A673 (cell line): Measurements from ENCODE around the gene PLEKHH1. TPM values are rescaled to one million over a fixed set of nuclear protein-coding genes. Genes with fewer than 3 reads are reported as not detected.

Source experiments
- BruUV-seq: library from RNA; stranded (reverse); fragments of 400-500 nt; replicated peaks from 2 replicates; lab custom pipeline; 2021; lab: Mats Ljungman, UMichigan
- CTCF ChIA-PET: fragments of 300-600 bp; sonication (Branson Sonifier 250); formaldehyde crosslinking; loops from one replicate; lab custom pipeline; 2022; ENCODE audit warnings: antibody characterized with exemption; lab: Charles Lee
- POLR2A ChIA-PET: fragments of 300-600 bp; sonication (Branson Sonifier 250); formaldehyde crosslinking; loops from one replicate; lab custom pipeline; 2022; ENCODE audit warnings: antibody characterized with exemption; ENCODE audit not compliant: low non-redundant PET; lab: Charles Lee
- DNase-seq: peaks from one replicate; pipeline ENCODE4 v3.0.0-alpha.2; 2015; ENCODE audit warnings: low spot score
- H3K27ac ChIP-seq: fragments of 200-600 bp; sonication (generic); 2 replicates; pipeline ENCODE4 v1.5.1; 2016; ENCODE audit warnings: mixed run types, low read depth, mild to moderate bottlenecking, mixed read lengths, antibody characterized with exemption, low read length; ENCODE audit not compliant: poor library complexity, severe bottlenecking
- H3K27me3 ChIP-seq: fragments of 200-600 bp; sonication (generic); replicated peaks from 2 replicates; pipeline ENCODE4 v1.6.1; 2017; ENCODE audit warnings: mixed run types, low read depth, mild to moderate bottlenecking, mixed read lengths, antibody characterized with exemption, low read length; ENCODE audit not compliant: insufficient read depth, poor library complexity
- H3K36me3 ChIP-seq: fragments of 200-600 bp; sonication (generic); 2 replicates; pipeline ENCODE4 v1.6.1; 2016; ENCODE audit warnings: mixed run types, mild to moderate bottlenecking, mixed read lengths, antibody characterized with exemption, low read length; ENCODE audit not compliant: insufficient read depth, poor library complexity, severe bottlenecking
- H3K4me1 ChIP-seq: fragments of 200-600 bp; sonication (generic); 2 replicates; pipeline ENCODE4 v1.6.1; 2017; ENCODE audit warnings: mixed run types, mild to moderate bottlenecking, mixed read lengths, antibody characterized with exemption, low read length; ENCODE audit not compliant: insufficient read depth, poor library complexity, severe bottlenecking
- H3K4me3 ChIP-seq: fragments of 200-600 bp; sonication (generic); 2 replicates; pipeline ENCODE4 v1.5.1; 2016; ENCODE audit warnings: low read depth, mixed run types, mild to moderate bottlenecking, mixed read lengths, low read length; ENCODE audit not compliant: poor library complexity, severe bottlenecking
- H3K9me3 ChIP-seq: fragments of 200-600 bp; sonication (generic); 2 replicates; pipeline ENCODE4 v1.6.1; 2016; ENCODE audit warnings: mixed run types, low read depth, mild to moderate bottlenecking, mixed read lengths, antibody characterized with exemption, low read length; ENCODE audit not compliant: poor library complexity, severe bottlenecking
- EZH2 ChIP-seq: fragments of 200-600 bp; sonication (generic); IDR thresholded peaks from 2 replicates; pipeline ENCODE4 v1.6.1; 2017; ENCODE audit warnings: borderline replicate concordance, low read depth, mild to moderate bottlenecking, mixed read lengths, antibody characterized with exemption, low read length; ENCODE audit not compliant: poor library complexity, severe bottlenecking
- intact Hi-C: fragments of 100-400 bp; cut with micrococcal nuclease; formaldehyde crosslinking; loops from one replicate; pipeline ENCODE4 v1.10.0; 2022; ENCODE audit not compliant: unreplicated experiment
- total RNA-seq: library from RNA; stranded (reverse); gene quantifications from 2 replicates; pipeline ENCODE4 v1.2.3, GENCODE V29; 2021
- TF ChIP-seq, protein P1 (sequence below): fragments of 300-800, 200-600 bp; sonication (generic); conservative IDR thresholded peaks from 2 replicates; pipeline ENCODE4 v1.5.1; 2017; ENCODE audit warnings: low read depth, mild to moderate bottlenecking, antibody characterized with exemption, low read length, moderate library complexity, mixed read lengths

PLEKHH1 gene
- total RNA-seq, 1 experiment from 2014 or later, result 8.9 TPM

- Histone ChIP-seq H3K4me1 (no peaks in the 10 kb centered on the region), H3K27ac (no peak overlapping the region), H3K27me3 (no peaks in the 10 kb centered on the region), H3K9me3 (no peaks in the 10 kb centered on the region), H3K4me3 (no peak overlapping the region), H3K36me3 (no peaks in the 10 kb centered on the region)
- DNase-seq, result no peak
- BruUV-seq, result no TSS peak
- intact Hi-C loops, result no loop called here
- ChIA-PET POLR2A (no interaction called here), CTCF (no interaction called here)
- TF ChIP-seq, protein P1, sequence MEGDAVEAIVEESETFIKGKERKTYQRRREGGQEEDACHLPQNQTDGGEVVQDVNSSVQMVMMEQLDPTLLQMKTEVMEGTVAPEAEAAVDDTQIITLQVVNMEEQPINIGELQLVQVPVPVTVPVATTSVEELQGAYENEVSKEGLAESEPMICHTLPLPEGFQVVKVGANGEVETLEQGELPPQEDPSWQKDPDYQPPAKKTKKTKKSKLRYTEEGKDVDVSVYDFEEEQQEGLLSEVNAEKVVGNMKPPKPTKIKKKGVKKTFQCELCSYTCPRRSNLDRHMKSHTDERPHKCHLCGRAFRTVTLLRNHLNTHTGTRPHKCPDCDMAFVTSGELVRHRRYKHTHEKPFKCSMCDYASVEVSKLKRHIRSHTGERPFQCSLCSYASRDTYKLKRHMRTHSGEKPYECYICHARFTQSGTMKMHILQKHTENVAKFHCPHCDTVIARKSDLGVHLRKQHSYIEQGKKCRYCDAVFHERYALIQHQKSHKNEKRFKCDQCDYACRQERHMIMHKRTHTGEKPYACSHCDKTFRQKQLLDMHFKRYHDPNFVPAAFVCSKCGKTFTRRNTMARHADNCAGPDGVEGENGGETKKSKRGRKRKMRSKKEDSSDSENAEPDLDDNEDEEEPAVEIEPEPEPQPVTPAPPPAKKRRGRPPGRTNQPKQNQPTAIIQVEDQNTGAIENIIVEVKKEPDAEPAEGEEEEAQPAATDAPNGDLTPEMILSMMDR, result no peak
- no peak for TF ChIP-seq EZH2
These were observed 46.2 kb upstream of the PLEKHH1 start for GRCh38 chr14:67486890-67487289.

GRCh38 chr14:67487332-67487731, 45.8 kb upstream of the PLEKHH1 start:
- no TSS peak for BruUV-seq
- POLR2A ChIA-PET, result no interaction called here
- DNase-seq, result no peak

DNA sequence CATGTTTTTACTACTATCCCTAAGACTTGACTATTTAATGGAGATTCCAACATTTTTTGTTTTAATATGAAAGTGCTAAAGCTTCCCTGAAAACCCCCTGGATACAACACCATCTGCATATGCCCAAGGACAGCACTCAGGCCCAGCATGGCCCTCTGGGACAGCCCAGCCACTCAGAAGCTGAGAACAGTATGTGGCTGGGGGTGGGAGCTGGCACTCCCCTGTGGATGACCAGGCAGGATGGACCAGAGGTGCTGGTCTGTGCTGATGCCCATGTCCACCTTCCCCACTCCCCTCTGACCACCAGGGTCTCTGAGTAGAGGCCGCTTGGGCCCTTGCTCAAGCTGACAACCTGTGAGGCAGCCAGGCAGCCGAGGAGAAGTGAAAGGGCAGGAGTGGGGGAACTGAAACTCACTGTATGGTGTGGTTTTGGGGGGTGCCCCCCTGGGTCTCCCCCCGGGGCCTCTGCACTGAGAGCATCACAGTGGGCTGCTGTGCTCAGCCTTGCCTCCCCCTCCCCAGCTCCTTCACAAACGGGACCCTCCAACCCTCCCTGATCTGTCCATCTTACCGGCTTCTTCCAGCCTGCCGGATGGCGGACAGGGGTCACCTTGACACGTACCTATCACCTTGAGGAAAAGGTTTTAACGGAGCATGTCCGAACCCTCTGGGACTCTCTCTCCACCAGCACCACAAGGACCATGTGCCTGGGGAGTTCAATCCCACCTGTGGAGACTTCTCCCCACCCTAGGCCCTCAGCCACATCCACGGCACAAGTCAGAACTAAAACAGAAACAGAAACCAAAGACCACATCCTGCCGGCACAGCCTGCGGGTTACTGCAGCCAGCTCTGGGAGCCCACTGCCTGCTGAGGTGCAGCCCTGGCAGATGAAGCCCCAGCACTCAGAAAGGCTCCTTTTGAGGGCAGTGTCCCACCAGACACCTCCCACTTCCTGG, 44.9 kb upstream of the PLEKHH1 start, which contains the start of gene TMEM229B:
TMEM229B (minus strand) TSS at position 785 of the 957 bp plus-strand sequence. CDS start 14,798 bp downstream, outside the sequence.
- intact Hi-C loops, result no loop called here
- TF ChIP-seq, protein P1, result no peak
- no peak for TF ChIP-seq EZH2
- ChIA-PET POLR2A (no interaction called here), CTCF (no interaction called here)
- Histone ChIP-seq H3K36me3 (no peaks in the 10 kb centered on the region), H3K9me3 (peaks cover 2% of the 10 kb centered on the region), H3K4me1 (no peaks in the 10 kb centered on the region), H3K4me3 (no peak within 1 kb of the TSS), H3K27ac (no peak within 1 kb of the TSS), H3K27me3 (no peaks in the 10 kb centered on the region)
- BruUV-seq, result no TSS peak
- DNase-seq, result no peak

More at GRCh38 chr14:67487332-67487731, 45.8 kb upstream of the PLEKHH1 start:
- Histone ChIP-seq H3K9me3 (no peaks in the 10 kb centered on the region), H3K4me1 (no peaks in the 10 kb centered on the region), H3K27ac (no peak overlapping the region), H3K36me3 (no peaks in the 10 kb centered on the region), H3K27me3 (no peaks in the 10 kb centered on the region), H3K4me3 (no peak overlapping the region)
- no peak for TF ChIP-seq EZH2
- TF ChIP-seq, protein P1, result no peak
- intact Hi-C loops, result no loop called here
- CTCF ChIA-PET, result no interaction called here
